Activated T-cell treated with anti-CD3 and anti-CD28 coated beads for 1 hour (primary cell): ENCODE data around the gene LCE4A.

Source experiments
- DNase-seq: peaks from one replicate; pipeline ENCODE4 v3.0.0-alpha.2; 2020; ENCODE audit warnings: low read depth

Gene LCE4A

DNA sequence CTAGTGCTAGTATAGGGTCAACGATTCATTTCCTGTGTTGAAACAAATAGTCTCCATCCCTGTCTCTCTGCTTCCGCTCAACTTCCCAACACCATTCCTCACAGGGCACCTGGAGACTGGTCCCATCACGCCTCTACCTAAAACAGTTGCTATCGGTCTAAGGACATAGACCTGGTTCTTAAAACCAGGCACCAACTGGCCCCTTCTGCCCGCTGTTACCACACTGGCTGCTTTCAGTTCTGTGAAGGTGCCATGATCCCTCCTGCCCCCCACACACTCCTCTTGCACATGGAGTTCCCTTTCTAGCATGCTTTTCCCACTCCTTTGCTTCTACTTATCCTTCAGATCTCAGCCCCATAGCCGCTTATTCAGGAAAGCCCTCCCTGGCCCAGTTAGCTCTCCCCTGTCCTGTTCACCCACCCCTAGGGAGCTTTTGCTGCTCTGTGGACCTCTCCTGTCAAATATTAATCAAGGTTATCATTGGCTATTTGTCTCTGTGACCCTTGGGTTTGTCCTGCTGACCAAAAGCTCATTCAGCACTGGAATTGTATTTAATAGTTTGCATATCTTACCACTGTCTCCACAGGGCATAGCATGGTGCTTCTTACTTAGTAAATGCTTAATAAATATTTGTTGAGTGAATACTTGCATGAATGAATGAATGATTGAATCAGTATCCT is 37.9 kb downstream of the LCE4A start:
- no peak for DNase-seq

DNA sequence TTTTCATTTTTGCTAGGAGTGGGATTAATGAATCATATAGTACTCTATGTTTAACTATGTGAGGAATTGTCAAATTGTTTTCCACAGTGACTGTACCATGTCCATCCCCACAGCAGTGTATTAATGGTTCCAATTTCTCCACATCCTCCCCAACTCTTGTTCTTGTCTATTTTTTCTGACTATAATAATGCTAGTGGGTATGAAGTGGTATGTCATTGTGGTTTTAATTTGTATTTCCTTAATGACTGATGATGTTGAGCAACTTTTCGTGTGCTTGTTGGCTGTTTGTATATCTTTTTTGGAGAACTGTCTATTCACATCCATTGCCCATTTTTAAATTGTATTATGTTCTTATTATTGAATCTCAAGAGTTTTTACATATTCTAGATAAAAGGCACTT is 39.9 kb downstream of the LCE4A start:
- no peak for DNase-seq

GRCh38 chr1:152752225-152752624 is 44.3 kb downstream of the LCE4A start:
- no peak for DNase-seq

DNA sequence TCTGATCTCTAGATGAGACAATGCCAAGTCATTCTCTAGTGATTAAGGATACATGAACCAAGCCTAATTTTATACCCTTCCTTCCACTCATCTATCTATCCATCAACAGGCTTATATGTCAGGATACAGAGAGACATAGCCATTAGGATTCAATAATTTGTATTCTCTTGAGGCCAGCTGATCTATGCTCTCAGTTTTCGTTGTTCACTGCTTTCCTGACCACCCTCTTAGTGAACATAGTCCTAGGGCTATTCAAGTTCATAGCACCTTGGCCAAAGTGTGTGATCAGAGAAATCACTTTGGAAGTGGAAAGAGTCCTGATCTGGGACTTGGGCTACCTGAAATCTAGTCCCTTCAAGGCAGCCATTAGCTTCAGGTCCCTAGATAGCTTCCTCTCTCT is 45.6 kb downstream of the LCE4A start:
- no peak for DNase-seq

DNA sequence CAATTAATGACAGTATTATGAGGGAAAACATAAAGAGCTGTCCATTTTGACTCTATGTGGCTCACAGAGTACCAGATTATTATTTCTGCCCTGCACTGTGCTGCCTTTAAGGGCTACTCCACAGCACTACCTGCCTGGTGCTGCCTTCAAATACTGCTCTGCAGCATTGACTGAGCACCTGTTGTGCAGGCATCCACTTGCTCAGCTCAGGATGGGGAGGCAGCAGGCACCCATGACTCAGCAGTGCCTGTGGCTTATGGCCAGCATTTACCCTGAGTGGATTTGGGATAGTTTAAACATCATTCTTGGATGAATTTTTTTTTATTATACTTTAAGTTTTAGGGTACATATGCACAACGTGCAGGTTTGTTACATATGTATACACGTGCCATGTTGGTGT is 48.9 kb downstream of the LCE4A start:
- no peak for DNase-seq

DNA sequence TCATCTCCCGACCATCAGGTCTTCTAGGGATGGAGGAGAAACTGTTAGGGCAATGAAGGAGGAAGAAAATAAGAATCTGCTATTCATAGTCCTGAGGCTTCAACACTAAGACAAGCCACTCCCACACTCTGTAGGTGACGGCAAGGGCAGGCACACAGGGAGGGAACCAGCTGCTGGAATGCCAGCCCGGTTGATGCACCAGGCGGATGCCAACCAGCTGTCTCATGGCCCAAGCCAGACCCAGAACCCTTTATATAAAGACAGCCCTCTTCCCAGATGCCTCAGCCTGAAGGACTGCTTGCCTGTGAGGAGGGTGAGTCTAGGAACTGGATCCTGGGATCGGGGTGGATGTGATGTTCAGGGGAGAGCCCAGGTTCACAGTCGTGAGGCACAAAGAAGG is 49.8 kb downstream of the LCE4A start, which contains the start of gene KPRP:
Gene KPRP, plus strand, starts transcription at position 279 of the 400 bp plus-strand sequence. CDS start 1,564 bp downstream, outside the sequence.
- no peak for DNase-seq

GRCh38 chr1:152758636-152759035 is 50.7 kb downstream of the LCE4A start:
- no peak for DNase-seq
